Measurements from ENCODE around the gene LRCOL1.

LRCOL1 gene

DNA sequence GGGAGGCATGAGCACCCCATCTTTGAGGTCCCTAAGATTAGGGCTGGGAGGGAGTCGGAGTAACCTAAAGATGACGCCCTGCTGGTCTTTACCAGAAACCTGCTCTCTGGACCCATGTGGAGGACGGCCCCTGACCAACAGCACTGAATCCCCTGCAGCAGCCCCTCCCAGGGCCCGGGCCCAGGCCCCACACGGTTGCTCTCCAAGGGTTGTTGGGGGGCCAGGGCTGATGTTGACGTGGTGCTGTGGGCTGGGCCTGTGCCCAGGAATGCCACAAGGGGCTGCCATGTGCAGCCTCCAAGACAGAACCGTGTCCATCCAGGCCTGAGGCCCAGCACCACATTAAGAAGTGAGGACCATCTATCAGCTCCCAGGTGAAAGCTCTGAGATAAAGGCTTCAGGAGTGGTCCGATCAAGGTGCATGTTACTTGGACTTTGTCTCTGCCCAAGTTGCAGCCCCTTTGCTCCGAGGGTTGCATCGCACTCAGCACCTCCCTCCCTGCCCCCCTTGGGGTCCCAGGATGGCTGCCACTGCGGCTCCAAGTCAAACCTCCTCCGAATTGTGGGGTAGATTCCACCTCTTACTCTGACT lies 29.6 kb downstream of the LRCOL1 start:
- Histone ChIP-seq H3K36me3 (replicated peaks; ENCODE audit: low read depth, low read length) (peaks cover 26% of the 10 kb centered on the region), H3K4me3 (ENCODE audit: low read length) (no peak overlapping the region), H3K27ac (ENCODE audit: low read length) (no peak overlapping the region), H3K79me2 (ENCODE audit: low read length) (no peaks in the 10 kb centered on the region), H3K9me3 (ENCODE audit: insufficient read depth, low read length) (no peaks in the 10 kb centered on the region), H3K27me3 (ENCODE audit: low read depth, low read length) (no peaks in the 10 kb centered on the region), H3K4me2 (ENCODE audit: low read length) (no peak overlapping the region), H2AFZ (ENCODE audit: low read depth, low read length) (no peak overlapping the region), H4K20me1 (ENCODE audit: insufficient read depth, low read length) (no peaks in the 10 kb centered on the region), H3K4me1 (ENCODE audit: low read length) (peaks cover 13% of the 10 kb centered on the region), H3K9ac (ENCODE audit: low read length) (no peak overlapping the region)
- no peak for TF ChIP-seq EZH2phosphoT487 (IDR thresholded peaks at IDR 0.05; ENCODE audit: low read depth)
- TF ChIP-seq, protein P1, sequence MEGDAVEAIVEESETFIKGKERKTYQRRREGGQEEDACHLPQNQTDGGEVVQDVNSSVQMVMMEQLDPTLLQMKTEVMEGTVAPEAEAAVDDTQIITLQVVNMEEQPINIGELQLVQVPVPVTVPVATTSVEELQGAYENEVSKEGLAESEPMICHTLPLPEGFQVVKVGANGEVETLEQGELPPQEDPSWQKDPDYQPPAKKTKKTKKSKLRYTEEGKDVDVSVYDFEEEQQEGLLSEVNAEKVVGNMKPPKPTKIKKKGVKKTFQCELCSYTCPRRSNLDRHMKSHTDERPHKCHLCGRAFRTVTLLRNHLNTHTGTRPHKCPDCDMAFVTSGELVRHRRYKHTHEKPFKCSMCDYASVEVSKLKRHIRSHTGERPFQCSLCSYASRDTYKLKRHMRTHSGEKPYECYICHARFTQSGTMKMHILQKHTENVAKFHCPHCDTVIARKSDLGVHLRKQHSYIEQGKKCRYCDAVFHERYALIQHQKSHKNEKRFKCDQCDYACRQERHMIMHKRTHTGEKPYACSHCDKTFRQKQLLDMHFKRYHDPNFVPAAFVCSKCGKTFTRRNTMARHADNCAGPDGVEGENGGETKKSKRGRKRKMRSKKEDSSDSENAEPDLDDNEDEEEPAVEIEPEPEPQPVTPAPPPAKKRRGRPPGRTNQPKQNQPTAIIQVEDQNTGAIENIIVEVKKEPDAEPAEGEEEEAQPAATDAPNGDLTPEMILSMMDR (IDR thresholded peaks at IDR 0.05; ENCODE audit: low read depth, low read length) = no peak

DNA sequence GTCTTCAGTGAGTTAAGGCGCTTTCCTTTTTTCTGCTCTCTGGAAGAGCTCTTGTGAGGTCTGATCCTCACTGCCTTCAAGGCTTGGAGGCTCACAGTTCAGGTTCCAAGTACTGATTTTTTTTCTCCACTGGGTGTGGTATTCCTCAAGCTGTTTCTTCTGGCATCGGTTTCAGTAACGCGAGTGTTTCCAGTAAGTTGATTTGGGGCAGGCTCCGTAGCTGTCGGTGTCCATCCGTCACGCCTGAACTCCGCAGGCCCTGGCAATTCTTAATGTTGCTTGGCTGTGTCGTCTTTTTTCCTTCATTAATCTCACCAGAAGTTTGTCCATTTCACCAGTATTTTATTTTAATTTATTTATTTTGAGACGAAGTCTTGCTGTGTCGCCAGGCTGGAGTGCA lies 30.6 kb downstream of the LRCOL1 start:
- Histone ChIP-seq H3K27ac (ENCODE audit: low read length) (no peak overlapping the region), H3K79me2 (ENCODE audit: low read length) (no peaks in the 10 kb centered on the region), H3K4me1 (ENCODE audit: low read length) (peaks cover 18% of the 10 kb centered on the region), H3K4me2 (ENCODE audit: low read length) (no peak overlapping the region), H3K36me3 (replicated peaks; ENCODE audit: low read depth, low read length) (peaks cover 35% of the 10 kb centered on the region), H3K27me3 (ENCODE audit: low read depth, low read length) (no peaks in the 10 kb centered on the region), H4K20me1 (ENCODE audit: insufficient read depth, low read length) (no peaks in the 10 kb centered on the region), H3K9ac (ENCODE audit: low read length) (no peak overlapping the region), H3K9me3 (ENCODE audit: insufficient read depth, low read length) (no peaks in the 10 kb centered on the region), H2AFZ (ENCODE audit: low read depth, low read length) (no peak overlapping the region), H3K4me3 (ENCODE audit: low read length) (no peak overlapping the region)
- no peak for TF ChIP-seq EZH2phosphoT487 (IDR thresholded peaks at IDR 0.05; ENCODE audit: low read depth)
- TF ChIP-seq, protein P1 (IDR thresholded peaks at IDR 0.05; ENCODE audit: low read depth, low read length) = no peak

- TF ChIP-seq, protein P1 (IDR thresholded peaks at IDR 0.05; ENCODE audit: low read depth, low read length) = no peak
- no peak for TF ChIP-seq EZH2phosphoT487 (IDR thresholded peaks at IDR 0.05; ENCODE audit: low read depth)
- no peak overlapping the region for H3K9ac ChIP-seq (ENCODE audit: low read length)
- H3K4me3 ChIP-seq (ENCODE audit: low read length) = no peak overlapping the region
- peaks cover 18% of the 10 kb centered on the region for H3K4me1 ChIP-seq (ENCODE audit: low read length)
- no peaks in the 10 kb centered on the region for H4K20me1 ChIP-seq (ENCODE audit: insufficient read depth, low read length)
- H3K36me3 ChIP-seq (replicated peaks; ENCODE audit: low read depth, low read length) = peaks cover 42% of the 10 kb centered on the region
- no peaks in the 10 kb centered on the region for H3K9me3 ChIP-seq (ENCODE audit: insufficient read depth, low read length)
- H3K27ac ChIP-seq (ENCODE audit: low read length) = no peak overlapping the region
- H3K27me3 ChIP-seq (ENCODE audit: low read depth, low read length) = no peaks in the 10 kb centered on the region
- H2AFZ ChIP-seq (ENCODE audit: low read depth, low read length) = no peak overlapping the region
- no peaks in the 10 kb centered on the region for H3K79me2 ChIP-seq (ENCODE audit: low read length)
- H3K4me2 ChIP-seq (ENCODE audit: low read length) = no peak overlapping the region
Measured at GRCh38 chr12:132578826-132579225, 31.6 kb downstream of the LRCOL1 start.

GRCh38 chr12:132578118-132578517 lies 32.3 kb downstream of the LRCOL1 start:
- Histone ChIP-seq H2AFZ (ENCODE audit: low read depth, low read length) (no peak overlapping the region), H3K9ac (ENCODE audit: low read length) (no peak overlapping the region), H3K9me3 (ENCODE audit: insufficient read depth, low read length) (no peaks in the 10 kb centered on the region), H3K4me3 (ENCODE audit: low read length) (no peak overlapping the region), H3K4me2 (ENCODE audit: low read length) (no peak overlapping the region), H3K4me1 (ENCODE audit: low read length) (peaks cover 18% of the 10 kb centered on the region), H3K36me3 (replicated peaks; ENCODE audit: low read depth, low read length) (peaks cover 46% of the 10 kb centered on the region), H3K79me2 (ENCODE audit: low read length) (no peaks in the 10 kb centered on the region), H3K27ac (ENCODE audit: low read length) (no peak overlapping the region), H4K20me1 (ENCODE audit: insufficient read depth, low read length) (no peaks in the 10 kb centered on the region), H3K27me3 (ENCODE audit: low read depth, low read length) (no peaks in the 10 kb centered on the region)
- TF ChIP-seq EZH2phosphoT487 (IDR thresholded peaks at IDR 0.05; ENCODE audit: low read depth) = no peak
- TF ChIP-seq, protein P1 (IDR thresholded peaks at IDR 0.05; ENCODE audit: low read depth, low read length) = no peak
